HL-60 (cell line): ENCODE data around the gene COL16A1.

Experiments used
- DNase-seq, 2 experiments: peaks; one replicate each; pipeline ENCODE4 v3.0.0-alpha.2; 2010 to 2020; ENCODE audit warnings: low read depth in 1 of 2, low spot score in 1 of 2
- H3K27ac ChIP-seq: fragments of 250-450 bp; sonication (Bioruptor Pico); replicated peaks from 2 replicates; pipeline ENCODE4 v1.5.1; 2020; ENCODE audit warnings: mild to moderate bottlenecking, moderate library complexity
- H3K27me3 ChIP-seq: fragments of 250-450 bp; sonication (Bioruptor Pico); 2 replicates; pipeline ENCODE4 v1.5.1; 2021; ENCODE audit warnings: mild to moderate bottlenecking, moderate library complexity; ENCODE audit not compliant: insufficient read depth, poor library complexity, severe bottlenecking
- H3K4me3 ChIP-seq: replicated peaks from 2 replicates; pipeline ENCODE4 v1.5.1; 2011; ENCODE audit warnings: mild to moderate bottlenecking, control low read depth, low read length; ENCODE audit not compliant: insufficient read depth
- GABPA ChIP-seq: IDR thresholded peaks from 2 replicates; pipeline ENCODE4 v1.6.1; 2012; ENCODE audit warnings: low read depth
- POLR2AphosphoS5 ChIP-seq: IDR thresholded peaks from 2 replicates; pipeline ENCODE4 v1.6.1; 2012; ENCODE audit warnings: low read depth
- SPI1 ChIP-seq: IDR thresholded peaks from 2 replicates; pipeline ENCODE4 v1.6.1; 2012; ENCODE audit warnings: low read depth, mild to moderate bottlenecking, borderline replicate concordance
- TF ChIP-seq, protein P1 (sequence below): IDR thresholded peaks from one replicate; pipeline ENCODE4 v1.5.1; 2011; ENCODE audit warnings: low read length, control low read depth, inconsistent platforms; ENCODE audit not compliant: insufficient read depth
- TF ChIP-seq, protein P2 (sequence below): IDR thresholded peaks from 2 replicates; pipeline ENCODE4 v1.6.1; 2012; ENCODE audit warnings: low read depth; ENCODE audit not compliant: insufficient replicate concordance

COL16A1 gene

DNA sequence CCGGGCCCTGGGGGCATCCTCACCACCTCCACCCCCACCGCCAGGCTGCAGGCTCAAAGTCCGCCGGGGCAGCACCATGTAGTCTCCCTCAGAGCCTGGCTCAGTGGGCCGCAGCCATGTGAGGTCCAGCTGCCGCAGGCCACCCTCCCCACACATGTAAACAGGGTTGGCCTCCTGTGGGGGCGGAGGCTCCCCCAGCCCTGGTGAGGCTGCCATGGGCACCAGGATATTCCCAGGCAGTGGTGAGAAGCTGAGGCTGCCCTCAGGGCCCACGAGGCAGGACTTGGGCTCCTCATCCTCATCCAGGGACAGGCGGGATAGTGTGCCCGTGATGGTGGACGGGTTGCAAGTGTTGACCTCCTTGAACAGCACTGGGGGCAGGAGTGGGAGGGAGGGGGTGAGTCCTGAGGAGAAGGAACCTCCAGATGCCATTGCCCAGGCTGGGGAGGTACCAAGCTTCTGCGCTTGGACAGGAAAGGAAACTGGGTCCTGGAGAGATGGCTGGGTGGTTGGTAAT, 27.3 kb upstream of the COL16A1 start:
- Histone ChIP-seq H3K4me3 (no peak overlapping the region), H3K27ac (no peak overlapping the region), H3K27me3 (peaks cover 3% of the 10 kb centered on the region)
- no peak for TF ChIP-seq POLR2AphosphoS5
- TF ChIP-seq, protein P1, sequence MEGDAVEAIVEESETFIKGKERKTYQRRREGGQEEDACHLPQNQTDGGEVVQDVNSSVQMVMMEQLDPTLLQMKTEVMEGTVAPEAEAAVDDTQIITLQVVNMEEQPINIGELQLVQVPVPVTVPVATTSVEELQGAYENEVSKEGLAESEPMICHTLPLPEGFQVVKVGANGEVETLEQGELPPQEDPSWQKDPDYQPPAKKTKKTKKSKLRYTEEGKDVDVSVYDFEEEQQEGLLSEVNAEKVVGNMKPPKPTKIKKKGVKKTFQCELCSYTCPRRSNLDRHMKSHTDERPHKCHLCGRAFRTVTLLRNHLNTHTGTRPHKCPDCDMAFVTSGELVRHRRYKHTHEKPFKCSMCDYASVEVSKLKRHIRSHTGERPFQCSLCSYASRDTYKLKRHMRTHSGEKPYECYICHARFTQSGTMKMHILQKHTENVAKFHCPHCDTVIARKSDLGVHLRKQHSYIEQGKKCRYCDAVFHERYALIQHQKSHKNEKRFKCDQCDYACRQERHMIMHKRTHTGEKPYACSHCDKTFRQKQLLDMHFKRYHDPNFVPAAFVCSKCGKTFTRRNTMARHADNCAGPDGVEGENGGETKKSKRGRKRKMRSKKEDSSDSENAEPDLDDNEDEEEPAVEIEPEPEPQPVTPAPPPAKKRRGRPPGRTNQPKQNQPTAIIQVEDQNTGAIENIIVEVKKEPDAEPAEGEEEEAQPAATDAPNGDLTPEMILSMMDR, result no peak
- TF ChIP-seq, protein P2, sequence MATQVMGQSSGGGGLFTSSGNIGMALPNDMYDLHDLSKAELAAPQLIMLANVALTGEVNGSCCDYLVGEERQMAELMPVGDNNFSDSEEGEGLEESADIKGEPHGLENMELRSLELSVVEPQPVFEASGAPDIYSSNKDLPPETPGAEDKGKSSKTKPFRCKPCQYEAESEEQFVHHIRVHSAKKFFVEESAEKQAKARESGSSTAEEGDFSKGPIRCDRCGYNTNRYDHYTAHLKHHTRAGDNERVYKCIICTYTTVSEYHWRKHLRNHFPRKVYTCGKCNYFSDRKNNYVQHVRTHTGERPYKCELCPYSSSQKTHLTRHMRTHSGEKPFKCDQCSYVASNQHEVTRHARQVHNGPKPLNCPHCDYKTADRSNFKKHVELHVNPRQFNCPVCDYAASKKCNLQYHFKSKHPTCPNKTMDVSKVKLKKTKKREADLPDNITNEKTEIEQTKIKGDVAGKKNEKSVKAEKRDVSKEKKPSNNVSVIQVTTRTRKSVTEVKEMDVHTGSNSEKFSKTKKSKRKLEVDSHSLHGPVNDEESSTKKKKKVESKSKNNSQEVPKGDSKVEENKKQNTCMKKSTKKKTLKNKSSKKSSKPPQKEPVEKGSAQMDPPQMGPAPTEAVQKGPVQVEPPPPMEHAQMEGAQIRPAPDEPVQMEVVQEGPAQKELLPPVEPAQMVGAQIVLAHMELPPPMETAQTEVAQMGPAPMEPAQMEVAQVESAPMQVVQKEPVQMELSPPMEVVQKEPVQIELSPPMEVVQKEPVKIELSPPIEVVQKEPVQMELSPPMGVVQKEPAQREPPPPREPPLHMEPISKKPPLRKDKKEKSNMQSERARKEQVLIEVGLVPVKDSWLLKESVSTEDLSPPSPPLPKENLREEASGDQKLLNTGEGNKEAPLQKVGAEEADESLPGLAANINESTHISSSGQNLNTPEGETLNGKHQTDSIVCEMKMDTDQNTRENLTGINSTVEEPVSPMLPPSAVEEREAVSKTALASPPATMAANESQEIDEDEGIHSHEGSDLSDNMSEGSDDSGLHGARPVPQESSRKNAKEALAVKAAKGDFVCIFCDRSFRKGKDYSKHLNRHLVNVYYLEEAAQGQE, result no peak
- no peak for TF ChIP-seq SPI1
- TF ChIP-seq GABPA, result no peak
- DNase-seq, result no peak

DNA sequence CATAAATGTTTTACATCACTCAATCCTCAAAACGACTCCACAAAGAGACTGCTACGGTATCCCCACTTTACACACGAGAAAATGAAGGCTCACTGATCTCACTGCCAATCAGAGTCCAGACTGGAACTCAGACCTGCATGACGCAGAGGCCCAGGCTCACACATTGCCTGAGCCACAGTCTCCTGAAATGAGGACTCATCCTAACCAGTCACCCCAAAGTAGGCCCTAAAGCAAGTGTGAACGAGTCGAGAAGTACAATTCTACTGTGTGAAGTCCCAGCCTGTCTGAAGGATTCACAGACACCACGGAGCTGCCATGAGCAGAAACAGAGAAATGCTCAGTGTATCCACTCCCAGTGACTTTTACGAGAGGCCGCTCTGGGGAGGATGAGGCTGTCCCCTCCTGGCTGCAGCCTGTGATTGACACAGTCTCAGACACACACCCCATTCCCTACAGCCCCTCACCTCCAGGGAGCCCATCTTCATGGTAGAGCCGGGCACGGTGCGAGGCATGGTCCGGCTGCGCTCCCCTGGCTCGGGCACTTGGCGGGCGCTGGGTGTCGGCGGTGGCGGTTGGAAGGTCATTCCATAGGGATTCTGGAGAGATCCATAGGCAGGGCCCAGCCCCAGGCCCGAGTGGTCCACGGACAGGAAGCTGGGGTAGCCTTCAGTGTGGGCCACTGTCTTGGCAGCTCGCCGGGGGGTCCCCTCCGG, 26.7 kb upstream of the COL16A1 start:
- H3K27me3 ChIP-seq, result no peaks in the 10 kb centered on the region
- H3K27ac ChIP-seq, result no peak overlapping the region
- TF ChIP-seq, protein P1, result no peak
- TF ChIP-seq SPI1, result no peak

DNA sequence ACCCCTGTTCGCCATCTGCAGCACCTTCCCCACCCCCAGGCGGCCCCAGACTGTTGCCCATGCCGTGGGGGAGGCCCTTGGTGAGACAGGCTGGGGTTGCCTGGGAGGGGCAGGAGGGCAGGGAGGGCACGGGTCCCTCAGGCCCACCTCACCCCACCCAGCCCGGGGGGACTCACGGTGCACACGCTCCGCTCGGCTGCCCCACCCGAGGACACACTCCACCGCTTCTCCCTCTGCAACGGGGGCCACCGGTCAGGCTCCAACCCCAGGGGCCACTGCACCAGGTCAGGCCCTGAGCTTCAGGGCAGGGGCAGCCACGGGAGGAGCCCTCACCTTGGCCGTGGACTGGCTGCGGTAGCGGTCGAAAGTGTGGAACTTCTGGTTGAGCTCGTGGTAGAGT, 24.0 kb upstream of the COL16A1 start:
- H3K27me3 ChIP-seq, result no peaks in the 10 kb centered on the region
- no peak overlapping the region for H3K27ac ChIP-seq
- H3K4me3 ChIP-seq, result no peak overlapping the region
- TF ChIP-seq SPI1, result no peak
- TF ChIP-seq, protein P2, result no peak
- no peak for TF ChIP-seq GABPA
- TF ChIP-seq, protein P1, result no peak
- no peak for TF ChIP-seq POLR2AphosphoS5
- no peak for DNase-seq

More for the DNA sequence above, 26.7 kb upstream of the COL16A1 start:
- no peak for DNase-seq
- H3K4me3 ChIP-seq, result no peak overlapping the region

GRCh38 chr1:31727195-31727594, 23.4 kb upstream of the COL16A1 start:
- no peaks in the 10 kb centered on the region for H3K27me3 ChIP-seq
- H3K4me3 ChIP-seq, result no peak overlapping the region
- TF ChIP-seq SPI1, result no peak
- no peak for DNase-seq
- no peak overlapping the region for H3K27ac ChIP-seq
